ENCODE measurements around the gene COPS8. TPM values are rescaled to one million over a fixed set of nuclear protein-coding genes. Genes with fewer than 3 reads are reported as not detected.

Gene COPS8
- total RNA-seq, 1 donor from 2014 or later = 59.3 TPM

- no peaks in the 10 kb centered on the region for H3K9me3 Mint-ChIP-seq
- H3K4me3 Mint-ChIP-seq = no peak overlapping the region
- no peak overlapping the region for H3K27ac Mint-ChIP-seq
- DNase-seq (ENCODE audit: extremely low spot score, unreplicated experiment) = no peak
- TF ChIP-seq CTCF (conservative IDR thresholded peaks at IDR 0.05) = no peak
- no peaks in the 10 kb centered on the region for H3K36me3 Mint-ChIP-seq
- no peaks in the 10 kb centered on the region for H3K27me3 Mint-ChIP-seq
- H3K4me1 Mint-ChIP-seq (ENCODE audit: unreplicated experiment) = peaks cover 34% of the 10 kb centered on the region
These were observed 30.1 kb upstream of the COPS8 start for GRCh38 chr2:237055386-237056100.

- peaks cover 39% of the 10 kb centered on the region for H3K4me1 Mint-ChIP-seq (ENCODE audit: unreplicated experiment)
- H3K9me3 Mint-ChIP-seq = no peaks in the 10 kb centered on the region
- peak overlapping the region; percentile 60 for H3K27ac Mint-ChIP-seq
- no peak for DNase-seq (ENCODE audit: extremely low spot score, unreplicated experiment)
- H3K36me3 Mint-ChIP-seq = no peaks in the 10 kb centered on the region
- no peak overlapping the region for H3K4me3 Mint-ChIP-seq
- H3K27me3 Mint-ChIP-seq = no peaks in the 10 kb centered on the region
- TF ChIP-seq CTCF (conservative IDR thresholded peaks at IDR 0.05) = no peak
These were observed 29.3 kb upstream of the COPS8 start for GRCh38 chr2:237056287-237056875.

GRCh38 chr2:237057107-237057506, 28.6 kb upstream of the COPS8 start:
- Mint-ChIP-seq H3K4me3 (no peak overlapping the region), H3K27me3 (no peaks in the 10 kb centered on the region), H3K4me1 (ENCODE audit: unreplicated experiment) (peaks cover 33% of the 10 kb centered on the region), H3K9me3 (no peaks in the 10 kb centered on the region), H3K36me3 (no peaks in the 10 kb centered on the region), H3K27ac (no peak overlapping the region)
- DNase-seq (ENCODE audit: extremely low spot score, unreplicated experiment) = no peak
- no peak for TF ChIP-seq CTCF (conservative IDR thresholded peaks at IDR 0.05)

- DNase-seq (ENCODE audit: extremely low spot score, unreplicated experiment) = no peak
- peaks cover 25% of the 10 kb centered on the region for H3K4me1 Mint-ChIP-seq (ENCODE audit: unreplicated experiment)
- H3K9me3 Mint-ChIP-seq = no peaks in the 10 kb centered on the region
- no peak overlapping the region for H3K27ac Mint-ChIP-seq
- no peaks in the 10 kb centered on the region for H3K36me3 Mint-ChIP-seq
- no peak for TF ChIP-seq CTCF (conservative IDR thresholded peaks at IDR 0.05)
- H3K4me3 Mint-ChIP-seq = no peak overlapping the region
- no peaks in the 10 kb centered on the region for H3K27me3 Mint-ChIP-seq
These were observed 27.8 kb upstream of the COPS8 start for GRCh38 chr2:237057893-237058300.

- DNase-seq (ENCODE audit: extremely low spot score, unreplicated experiment) = no peak
- Mint-ChIP-seq H3K4me1 (ENCODE audit: unreplicated experiment) (peaks cover 29% of the 10 kb centered on the region), H3K27me3 (no peaks in the 10 kb centered on the region), H3K36me3 (no peaks in the 10 kb centered on the region), H3K27ac (no peak overlapping the region), H3K9me3 (no peaks in the 10 kb centered on the region), H3K4me3 (no peak overlapping the region)
- no peak for TF ChIP-seq CTCF (conservative IDR thresholded peaks at IDR 0.05)
These were observed 27.3 kb upstream of the COPS8 start for GRCh38 chr2:237058423-237058822.

Data from type B pancreatic cell (in vitro differentiated cells).